HEK293T (cell line): ENCODE measurements around the gene HOXB2.
A peak's percentile ranks its signal among the peaks of the same experiment; 100 is the strongest.

Experiments
- CTCF ChIA-PET: fragments of 350-600 bp; formaldehyde crosslinking; extraction: SDS; loops from one replicate; lab custom pipeline; 2021; ENCODE audit warnings: antibody characterized with exemption, inconsistent platforms; lab: Yijun Ruan, JAX
- POLR2A ChIA-PET: fragments of 350-600 bp; formaldehyde crosslinking; extraction: SDS; loops from one replicate; lab custom pipeline; 2020; ENCODE audit warnings: antibody characterized with exemption, inconsistent platforms; lab: Yijun Ruan, JAX
- DNase-seq: peaks from one replicate; pipeline ENCODE4 v3.0.0; 2012; ENCODE audit warnings: mixed read lengths; ENCODE audit errors: extremely low spot score
- ARNT ChIP-seq: fragments of 450-650 bp; IDR thresholded peaks from 2 replicates; pipeline ENCODE4 v1.6.1; 2017; ENCODE audit warnings: mild to moderate bottlenecking
- BHLHE40 ChIP-seq: fragments of 450-650 bp; IDR thresholded peaks from 2 replicates; pipeline ENCODE4 v1.6.1; 2016; ENCODE audit warnings: mild to moderate bottlenecking, moderate library complexity, borderline replicate concordance
- CTBP1 ChIP-seq: fragments of 450-650 bp; IDR thresholded peaks from 2 replicates; pipeline ENCODE4 v1.6.1; 2016; ENCODE audit warnings: borderline replicate concordance
- ELF4 ChIP-seq: fragments of 450-650 bp; IDR thresholded peaks from 2 replicates; pipeline ENCODE4 v1.6.1; 2017; ENCODE audit warnings: antibody characterized with exemption
- FOXA1 ChIP-seq: fragments of 450-650 bp; IDR thresholded peaks from 2 replicates; pipeline ENCODE4 v1.6.1; 2016; ENCODE audit warnings: mild to moderate bottlenecking
- FOXK2 ChIP-seq: fragments of 450-650 bp; IDR thresholded peaks from 2 replicates; pipeline ENCODE4 v1.6.1; 2016; ENCODE audit warnings: mild to moderate bottlenecking
- FOXM1 ChIP-seq: fragments of 450-650 bp; IDR thresholded peaks from 2 replicates; pipeline ENCODE4 v1.6.1; 2017; ENCODE audit warnings: mild to moderate bottlenecking, borderline replicate concordance
- HDGF ChIP-seq: fragments of 450-650 bp; IDR thresholded peaks from 2 replicates; pipeline ENCODE4 v1.6.1; 2017; ENCODE audit warnings: antibody characterized with exemption, borderline replicate concordance
- L3MBTL2 ChIP-seq: fragments of 450-650 bp; conservative IDR thresholded peaks from 2 replicates; pipeline ENCODE4 v1.6.1; 2016; ENCODE audit warnings: mild to moderate bottlenecking
- LEF1 ChIP-seq: fragments of 450-650 bp; IDR thresholded peaks from 2 replicates; pipeline ENCODE4 v1.6.1; 2017; ENCODE audit warnings: mild to moderate bottlenecking, borderline replicate concordance
- NFRKB ChIP-seq: fragments of 450-650 bp; IDR thresholded peaks from 2 replicates; pipeline ENCODE4 v1.6.1; 2016; ENCODE audit warnings: mild to moderate bottlenecking, moderate library complexity
- SP1 ChIP-seq: fragments of 450-650 bp; IDR thresholded peaks from 2 replicates; pipeline ENCODE4 v1.6.1; 2017
- SUZ12 ChIP-seq: fragments of 450-650 bp; IDR thresholded peaks from 2 replicates; pipeline ENCODE4 v1.6.1; 2016; ENCODE audit warnings: mild to moderate bottlenecking
- TARDBP ChIP-seq: fragments of 450-650 bp; IDR thresholded peaks from 2 replicates; pipeline ENCODE4 v1.6.1; 2016
- ZNF384 ChIP-seq: fragments of 450-650 bp; IDR thresholded peaks from 2 replicates; pipeline ENCODE4 v1.6.1; 2016
- TF ChIP-seq, protein P1 (sequence below): fragments of 450-650 bp; IDR thresholded peaks from 2 replicates; pipeline ENCODE4 v1.6.1; 2016

The HOXB2 gene

DNA sequence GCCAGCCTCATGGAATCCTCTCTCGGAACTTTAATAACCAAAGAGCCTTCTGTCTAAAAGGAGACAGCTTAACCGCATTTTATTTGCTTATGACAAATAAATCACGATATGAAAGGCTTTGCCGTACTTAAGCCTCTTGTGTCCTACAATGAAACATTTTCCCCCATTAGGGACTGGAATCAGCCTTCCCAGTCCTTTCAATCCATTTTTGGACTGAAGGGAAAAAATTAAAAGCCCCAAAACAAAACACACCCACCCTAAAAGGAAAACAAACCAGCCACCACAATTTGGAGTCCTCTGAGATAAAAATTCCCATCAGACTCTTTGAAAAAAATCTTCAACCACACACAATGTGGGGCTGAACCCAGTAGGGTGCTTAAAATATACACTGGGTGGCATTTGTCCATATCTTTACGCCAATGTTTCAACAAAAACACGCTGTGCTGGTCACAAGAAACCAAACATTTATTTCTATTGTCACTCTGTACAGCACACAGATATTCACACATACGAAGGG is 30.2 kb upstream of the HOXB2 start:
- POLR2A ChIA-PET, result interaction anchor here (0.9 to 1.0 kb wide), 2 partner anchors 13 to 23 kb away, joined by 3 to 4 read pairs; no protein-coding TSS in a partner anchor
- TF ChIP-seq FOXM1 (no peak), BHLHE40 (no peak), SP1 (no peak), LEF1 (no peak; the same call in 1 of the 2 replicates), ELF4 (no peak), CTBP1 (peak; percentile 94), FOXK2 (no peak), HDGF (no peak)
- TF ChIP-seq, protein P1, sequence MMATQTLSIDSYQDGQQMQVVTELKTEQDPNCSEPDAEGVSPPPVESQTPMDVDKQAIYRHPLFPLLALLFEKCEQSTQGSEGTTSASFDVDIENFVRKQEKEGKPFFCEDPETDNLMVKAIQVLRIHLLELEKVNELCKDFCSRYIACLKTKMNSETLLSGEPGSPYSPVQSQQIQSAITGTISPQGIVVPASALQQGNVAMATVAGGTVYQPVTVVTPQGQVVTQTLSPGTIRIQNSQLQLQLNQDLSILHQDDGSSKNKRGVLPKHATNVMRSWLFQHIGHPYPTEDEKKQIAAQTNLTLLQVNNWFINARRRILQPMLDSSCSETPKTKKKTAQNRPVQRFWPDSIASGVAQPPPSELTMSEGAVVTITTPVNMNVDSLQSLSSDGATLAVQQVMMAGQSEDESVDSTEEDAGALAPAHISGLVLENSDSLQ, result peak; percentile 91
- CTCF ChIA-PET, result interaction anchor here (0.7 to 1.2 kb wide), 2 partner anchors 76 to 1827 kb away, joined by 3 to 4 read pairs; no protein-coding TSS in a partner anchor
- no peak for DNase-seq

DNA sequence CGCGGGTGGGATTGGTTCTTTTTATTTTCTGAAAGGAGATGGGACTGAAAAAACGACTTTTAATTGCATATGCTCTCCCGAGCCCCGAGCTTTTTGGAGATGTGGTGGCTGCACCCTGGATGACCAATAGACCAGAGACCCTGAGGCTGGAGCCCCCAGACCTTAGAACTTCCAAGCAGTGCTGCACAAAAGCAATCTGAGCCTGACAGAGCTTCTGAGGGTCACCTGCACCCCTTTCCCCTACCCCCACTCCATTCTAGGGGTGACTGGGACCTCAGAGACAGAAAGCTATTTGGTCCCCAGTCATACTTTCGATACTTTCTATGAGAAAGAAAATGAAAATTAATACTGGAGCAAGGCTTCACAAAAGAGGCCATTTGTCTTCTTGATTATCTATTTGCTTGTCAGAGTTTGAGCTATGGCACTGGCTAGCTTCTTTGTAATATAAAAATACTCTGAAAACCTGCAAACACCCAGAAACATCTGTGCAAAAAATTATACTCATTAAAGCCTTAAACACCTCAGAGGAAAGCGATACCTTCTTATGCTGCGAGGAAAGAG is 29.7 kb upstream of the HOXB2 start:
- no peak for DNase-seq
- ChIA-PET CTCF (interaction anchor here (0.5 to 1.2 kb wide), 4 partner anchors 13 to 1827 kb away, joined by 3 to 4 read pairs (median 3); no protein-coding TSS in a partner anchor), POLR2A (interaction anchor here (0.9 to 1.0 kb wide), 2 partner anchors 12 to 24 kb away, joined by 3 to 4 read pairs; no protein-coding TSS in a partner anchor)
- no peak for TF ChIP-seq FOXM1

DNA sequence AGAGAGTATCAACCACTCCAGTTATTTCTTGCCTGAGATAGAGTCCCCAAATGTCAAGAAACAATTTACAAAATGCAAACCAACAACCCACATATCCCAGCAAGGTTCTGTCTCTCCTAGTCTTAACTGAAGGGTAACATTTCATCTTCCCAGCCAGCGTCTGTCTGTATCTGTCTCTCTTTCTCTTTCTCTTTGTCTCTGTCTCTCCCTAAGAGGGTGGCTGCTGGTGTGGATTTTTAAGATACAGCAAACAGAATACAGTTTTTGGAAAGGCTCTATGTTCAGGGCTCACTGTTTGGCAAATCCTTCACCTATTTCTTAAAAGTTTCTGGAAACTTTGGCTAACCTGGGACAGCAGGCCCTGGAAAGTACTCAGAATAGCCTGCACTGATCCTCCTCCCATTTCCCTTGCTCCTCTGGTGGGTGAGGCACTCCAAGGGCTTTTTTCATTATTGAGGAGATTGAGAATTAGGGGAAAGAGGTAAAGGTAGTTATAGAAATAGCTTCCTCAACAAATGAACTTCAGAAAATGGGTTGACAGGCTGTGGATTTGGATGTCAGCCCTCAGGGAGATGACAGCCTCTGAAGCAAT is 27.0 kb upstream of the HOXB2 start:
- ChIA-PET POLR2A (interaction anchor here (1.3 kb wide), 1 partner anchor 15 kb away, joined by 3 read pairs; no protein-coding TSS in a partner anchor), CTCF (no interaction called here)
- TF ChIP-seq, protein P1, result no peak
- TF ChIP-seq FOXM1 (no peak), CTBP1 (no peak), HDGF (no peak), ARNT (no peak), SUZ12 (no peak), L3MBTL2 (no peak), ELF4 (no peak), BHLHE40 (no peak)
- no peak for DNase-seq

DNA sequence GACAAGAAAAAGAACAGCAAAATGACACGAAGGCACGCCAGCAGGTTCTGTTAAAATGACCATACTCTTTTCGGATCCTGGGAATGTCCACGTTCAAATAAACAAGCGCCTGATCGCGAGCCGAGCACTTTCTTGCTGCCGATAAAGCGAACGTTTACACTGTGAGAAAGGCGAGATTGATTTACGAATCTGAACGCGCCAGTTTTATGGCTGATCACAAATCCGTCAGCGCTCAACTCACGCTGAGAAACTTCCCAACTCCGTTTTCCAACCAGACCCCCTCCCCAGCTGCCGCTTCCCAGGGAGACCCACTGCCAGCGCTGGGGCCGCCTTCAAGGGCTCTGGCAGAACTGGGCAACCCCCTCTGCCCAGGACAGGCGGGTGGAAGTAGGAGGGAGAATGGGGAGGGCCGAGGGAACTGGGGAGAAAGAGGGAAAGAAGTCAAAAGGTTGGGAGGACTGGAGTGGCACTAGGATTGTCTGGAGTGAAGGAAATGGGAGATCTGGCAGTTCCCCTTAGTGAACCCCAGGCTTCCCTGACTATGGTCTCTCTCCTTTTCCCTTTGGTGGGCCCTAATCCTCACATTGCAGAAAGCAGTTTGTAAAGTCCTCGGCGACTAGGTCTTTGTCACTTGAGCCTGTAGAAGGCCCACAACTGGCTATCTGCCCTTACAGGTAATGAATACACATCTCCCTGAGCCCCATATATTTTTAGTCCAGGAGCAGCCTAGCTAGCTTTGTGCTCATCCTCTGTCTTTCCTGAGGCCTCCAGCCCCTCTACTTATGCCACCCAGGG is 26.3 kb upstream of the HOXB2 start:
- ChIA-PET CTCF (no interaction called here), POLR2A (interaction anchor here (0.6 to 2.1 kb wide), 6 partner anchors 14 to 72 kb away, joined by 3 to 10 read pairs (median 4); no protein-coding TSS in a partner anchor)
- TF ChIP-seq CTBP1, result peak; percentile 99
- TF ChIP-seq L3MBTL2, result no peak
- no peak for TF ChIP-seq SP1
- TF ChIP-seq FOXM1, result no peak
- TF ChIP-seq, protein P1, result peak; percentile 98
- no peak for TF ChIP-seq TARDBP
- no peak for TF ChIP-seq NFRKB
- TF ChIP-seq LEF1, result peak; percentile 89
- TF ChIP-seq ELF4, result no peak
- TF ChIP-seq HDGF, result peak; percentile 74; the same call in 1 of the 2 replicates
- TF ChIP-seq BHLHE40, result no peak
- no peak for TF ChIP-seq FOXK2
- TF ChIP-seq ARNT, result peak; percentile 86
- TF ChIP-seq ZNF384, result no peak
- no peak for TF ChIP-seq SUZ12
- TF ChIP-seq FOXA1, result no peak
- DNase-seq, result no peak

DNA sequence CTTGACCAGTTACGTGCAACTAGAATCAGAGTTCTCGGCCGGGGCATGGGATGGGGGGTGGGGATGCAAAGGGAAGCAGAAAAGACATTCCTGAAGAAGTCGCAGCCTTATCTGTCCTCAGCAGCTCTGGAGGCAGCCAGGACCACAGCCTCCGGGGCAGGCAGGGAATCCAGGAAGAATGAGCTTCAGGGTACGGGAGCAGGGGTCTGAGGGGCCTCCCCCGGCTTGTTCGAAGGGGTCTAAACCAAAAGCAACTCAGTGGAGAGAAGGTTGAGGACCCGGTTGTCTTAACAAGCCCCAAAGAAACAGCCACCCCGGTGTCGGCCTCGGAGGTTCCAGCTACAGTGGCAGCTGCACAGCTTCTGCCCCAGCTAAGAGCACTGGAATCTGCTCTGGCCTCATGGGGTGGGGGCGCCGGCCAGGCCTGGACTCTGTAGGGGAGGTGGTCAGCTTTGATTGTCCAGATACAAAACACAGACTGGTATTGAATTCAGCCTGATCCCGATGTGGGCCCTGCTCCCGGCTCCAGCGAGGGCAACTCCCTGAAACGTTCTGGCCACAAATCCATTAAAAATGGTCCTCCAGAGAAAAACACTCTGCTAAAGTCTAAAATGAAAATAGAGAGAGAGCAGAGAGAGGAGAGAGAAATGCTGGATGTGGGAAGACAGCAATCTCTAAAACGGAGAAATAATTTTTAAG is 25.6 kb upstream of the HOXB2 start:
- TF ChIP-seq LEF1 (no peak), NFRKB (no peak), SUZ12 (no peak), FOXA1 (no peak), ARNT (no peak), HDGF (no peak), BHLHE40 (no peak), TARDBP (no peak), SP1 (no peak), ELF4 (no peak), FOXM1 (no peak), FOXK2 (no peak), L3MBTL2 (no peak)
- TF ChIP-seq, protein P1, result no peak
- DNase-seq, result no peak
- ChIA-PET POLR2A (interaction anchor here (0.5 to 2.1 kb wide), 7 partner anchors 17 to 71 kb away, joined by 3 to 10 read pairs (median 4); partner anchors contain the start of gene HOXB9), CTCF (no interaction called here)
